GM18858 (cell line): ENCODE data around the gene DLGAP4.
"Not testable (repeated sequence)": the region's sequence is repeated elsewhere in the genome, so short reads cannot be mapped to it uniquely, and the experiment has no call there.

Experiments
- ATAC-seq: cut with Tn5 transposase; IDR thresholded peaks from one replicate; pipeline ENCODE4 v1.9.1; 2021; ENCODE audit not compliant: unreplicated experiment

DLGAP4 gene

DNA sequence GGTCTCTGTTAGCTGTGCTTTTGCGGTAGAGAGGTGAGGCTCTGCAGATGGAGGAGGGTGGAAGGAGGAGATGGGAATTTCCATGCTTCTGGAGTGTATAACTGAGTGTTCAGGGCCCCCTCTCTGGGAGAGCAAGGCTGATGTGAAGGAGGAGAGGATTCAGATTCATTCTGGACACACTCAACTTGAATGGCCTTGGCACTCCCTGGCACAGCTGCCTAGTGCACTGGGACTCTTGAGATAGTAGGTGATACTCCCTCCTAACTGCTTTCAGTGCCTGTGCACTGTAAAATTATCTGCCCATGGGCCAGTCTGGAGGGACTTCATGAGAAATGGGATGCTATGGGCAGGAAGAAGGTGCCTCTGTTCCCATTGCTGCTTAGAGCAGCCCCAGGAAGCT is 180.9 kb downstream of the DLGAP4 start:
- no peak for ATAC-seq

DNA sequence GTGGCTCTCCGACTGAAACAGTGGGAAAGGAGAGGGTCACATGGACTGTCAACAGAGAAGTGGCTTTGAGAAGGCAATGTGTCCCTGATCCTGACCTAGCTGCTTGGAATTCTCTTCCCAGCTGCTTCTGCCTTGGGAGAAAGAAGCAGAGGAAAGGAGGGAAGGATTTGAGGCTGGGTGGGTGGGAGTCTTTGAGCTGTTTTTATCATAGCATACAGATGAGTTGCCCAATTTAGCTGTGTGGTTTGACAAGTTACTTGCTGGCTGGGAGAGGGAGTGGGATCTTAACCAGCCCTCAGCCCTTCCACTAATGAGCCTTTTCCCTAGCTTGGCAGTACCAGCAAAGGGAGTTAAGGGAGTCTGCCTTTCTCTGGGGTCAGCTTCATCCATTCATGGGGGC is 184.1 kb downstream of the DLGAP4 start:
- no peak for ATAC-seq

DNA sequence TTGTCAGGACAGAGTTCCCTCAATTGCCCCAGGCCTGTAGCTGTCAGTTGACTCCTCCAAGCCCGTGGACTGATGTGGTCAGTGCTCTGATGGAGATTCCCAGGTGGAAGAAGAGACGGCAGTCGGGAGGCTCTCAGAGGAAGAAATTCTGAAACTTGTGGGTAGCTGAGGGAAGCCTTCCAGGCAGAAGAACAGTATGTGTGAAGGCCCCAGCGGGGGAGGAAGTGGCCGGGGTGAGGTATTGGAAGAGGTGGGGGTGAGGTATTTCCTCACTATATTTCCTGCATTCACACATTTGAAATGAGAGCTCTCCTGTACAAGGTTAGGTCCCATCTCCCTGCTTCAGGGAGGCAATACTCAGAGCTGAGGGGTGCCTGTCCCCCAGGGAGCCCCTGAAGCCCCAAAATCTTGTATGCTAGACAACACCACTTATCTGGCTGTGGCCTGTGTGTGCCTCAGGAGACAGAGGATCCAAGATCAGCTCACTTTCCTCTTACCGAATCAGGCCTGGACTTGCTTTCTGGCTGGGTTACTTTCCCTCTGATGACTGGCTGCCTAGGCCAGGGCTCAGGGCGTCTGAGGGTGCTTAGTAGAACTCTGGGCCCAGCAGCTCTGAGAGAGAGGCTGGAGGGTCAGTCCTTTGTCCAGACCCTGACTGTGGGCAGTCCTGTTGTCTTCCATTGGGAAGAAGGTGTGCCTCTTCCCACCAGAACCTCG is 185.9 kb downstream of the DLGAP4 start:
- no peak for ATAC-seq

DNA sequence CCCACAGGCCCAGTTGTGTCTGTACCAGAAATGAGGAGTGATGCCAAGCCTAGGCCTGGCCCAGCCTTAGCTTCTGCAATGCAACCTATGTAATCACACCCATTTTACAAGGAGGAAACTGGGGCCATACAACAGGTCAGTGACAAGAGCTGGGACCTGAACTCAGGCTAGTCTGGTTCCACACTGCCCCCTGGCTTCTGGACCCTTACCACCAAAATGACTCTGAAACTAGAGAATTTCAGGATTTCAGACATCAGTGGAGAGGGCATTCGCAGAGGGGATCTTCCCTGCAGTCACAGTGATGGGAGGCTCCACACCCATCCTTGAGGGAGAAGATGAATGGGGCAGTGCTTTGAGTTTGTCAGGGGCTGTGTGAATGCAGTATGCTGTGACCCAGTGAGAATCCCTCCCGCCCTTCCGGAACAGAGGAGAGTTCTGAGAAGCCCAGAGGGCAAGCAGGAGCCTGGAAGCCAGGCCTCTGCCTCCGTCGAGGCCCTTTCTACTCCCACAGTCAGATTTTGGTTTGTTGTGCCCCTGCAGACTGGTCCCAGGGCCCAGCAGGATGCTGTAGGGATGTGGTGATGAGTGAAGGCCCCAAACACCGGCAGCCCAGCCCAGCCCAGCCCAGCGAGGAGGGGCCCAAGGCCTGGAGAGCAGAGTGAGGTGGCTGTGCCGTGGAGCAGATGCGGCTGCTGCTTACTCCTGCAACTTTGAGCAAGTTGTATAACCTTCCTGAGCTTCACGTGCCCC is 187.1 kb downstream of the DLGAP4 start:
- no peak for ATAC-seq

DNA sequence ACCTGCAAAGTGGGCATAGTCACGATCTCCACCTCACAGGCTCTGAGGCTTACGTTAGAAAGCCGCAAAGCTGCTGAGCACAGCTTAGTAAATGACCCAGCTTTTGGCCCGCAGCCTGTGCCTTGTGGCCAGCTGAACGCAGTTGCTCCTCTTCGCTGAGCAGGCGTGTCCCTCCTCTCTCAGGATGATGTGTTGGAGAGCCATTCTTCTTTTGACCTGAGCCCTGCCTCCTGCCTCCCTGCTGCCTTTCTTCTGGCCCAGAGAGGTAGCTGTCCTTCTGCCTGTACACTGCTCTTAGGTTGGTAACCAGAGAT is 187.6 kb downstream of the DLGAP4 start:
- ATAC-seq: no peak

DNA sequence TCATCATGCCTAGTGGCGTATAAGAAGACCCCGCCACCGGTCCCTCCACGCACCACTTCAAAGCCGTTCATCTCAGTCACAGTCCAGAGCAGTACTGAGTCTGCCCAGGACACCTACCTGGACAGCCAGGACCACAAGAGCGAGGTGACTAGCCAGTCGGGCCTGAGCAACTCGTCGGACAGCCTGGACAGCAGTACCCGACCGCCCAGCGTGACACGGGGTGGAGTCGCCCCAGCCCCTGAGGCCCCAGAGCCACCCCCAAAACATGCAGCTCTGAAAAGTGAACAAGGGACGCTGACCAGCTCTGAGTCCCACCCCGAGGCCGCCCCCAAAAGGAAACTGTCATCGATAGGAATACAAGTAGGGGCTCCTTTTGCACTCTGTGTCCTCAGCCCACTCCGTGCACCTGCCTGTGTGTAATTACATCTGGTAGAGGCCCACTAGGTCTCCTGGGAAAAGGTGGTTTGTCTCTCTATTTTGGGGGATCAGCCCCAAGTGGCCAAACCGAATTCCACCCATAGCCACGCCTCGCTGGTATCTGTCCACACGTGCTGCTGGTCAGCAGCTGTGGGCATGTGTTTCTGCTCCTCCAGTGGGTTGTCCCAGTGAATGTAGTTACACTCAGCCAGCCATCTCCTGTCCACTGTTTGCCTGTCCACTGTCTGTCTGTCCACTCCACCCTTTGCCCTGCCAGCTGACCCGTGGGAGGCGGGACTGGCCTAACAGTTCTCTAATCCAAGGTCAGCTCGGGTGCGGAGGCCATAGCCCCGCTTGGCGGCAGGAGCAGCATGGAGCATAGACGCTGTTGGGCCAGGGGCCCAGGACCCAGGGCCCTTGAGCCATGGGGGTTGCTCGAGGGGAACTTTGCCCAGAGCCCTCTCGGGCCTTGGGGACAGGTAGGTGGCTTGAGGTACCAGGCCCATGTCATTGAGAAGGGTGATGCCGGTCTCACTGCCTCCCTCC is 190.8 kb downstream of the DLGAP4 start:
- no peak for ATAC-seq

DNA sequence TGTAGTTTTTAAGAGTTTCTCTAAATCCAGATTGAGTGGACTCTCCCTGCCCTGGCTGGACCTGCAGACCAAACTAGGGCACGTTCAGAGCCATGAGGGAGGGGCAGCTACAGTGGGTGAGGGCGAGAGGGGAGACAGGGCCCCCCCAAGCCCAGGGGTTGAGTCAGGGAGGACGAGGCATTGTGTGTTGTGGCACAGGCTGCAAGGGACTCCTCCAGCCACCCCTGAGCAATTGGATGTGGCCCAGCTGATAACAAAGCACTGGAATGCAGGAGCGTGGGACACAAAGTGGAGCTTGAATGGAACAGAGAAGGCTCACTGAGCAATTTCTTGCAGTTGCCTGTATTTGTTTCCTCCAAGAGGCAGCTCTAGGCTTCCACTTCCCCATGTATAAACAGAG is 191.7 kb downstream of the DLGAP4 start:
- ATAC-seq: no peak

DNA sequence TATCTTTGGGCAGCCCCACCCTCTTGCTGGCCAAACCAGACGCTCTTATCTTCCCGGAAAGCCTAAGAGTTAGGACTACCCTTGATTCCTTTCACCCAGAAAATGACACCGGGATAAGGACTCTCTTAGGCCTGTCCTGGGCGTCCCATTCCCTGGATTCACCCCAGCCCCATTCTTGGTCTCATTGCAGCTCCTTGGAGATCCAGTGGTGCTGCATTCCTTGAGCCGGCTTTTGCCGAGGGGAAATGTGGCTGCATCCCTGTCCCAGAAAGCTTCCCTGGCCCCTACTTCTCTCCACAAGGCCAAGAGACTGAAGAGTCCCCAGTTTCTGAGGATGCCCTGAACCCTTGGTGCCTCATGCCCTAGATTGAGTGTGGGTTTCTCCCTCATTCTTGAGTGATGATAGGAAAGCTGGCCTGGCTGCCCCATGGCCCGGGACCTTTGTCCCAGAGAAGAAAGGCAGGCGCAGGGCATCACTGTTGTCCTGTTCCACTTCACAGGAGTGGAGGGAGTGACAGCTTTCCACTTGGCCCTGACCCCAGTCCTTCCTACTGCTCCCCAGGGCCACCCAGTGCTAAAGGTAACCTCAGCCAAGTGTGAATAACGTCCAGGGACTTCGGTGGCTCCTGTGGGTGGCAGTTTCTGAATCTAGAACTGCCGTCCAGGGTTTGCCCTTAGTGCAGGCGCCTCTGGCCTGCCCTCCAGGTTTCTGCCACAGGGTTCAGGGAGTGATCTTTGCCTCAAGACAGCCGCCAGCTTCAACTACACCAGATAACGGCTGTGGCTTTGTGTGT is 192.4 kb downstream of the DLGAP4 start:
- no peak for ATAC-seq

DNA sequence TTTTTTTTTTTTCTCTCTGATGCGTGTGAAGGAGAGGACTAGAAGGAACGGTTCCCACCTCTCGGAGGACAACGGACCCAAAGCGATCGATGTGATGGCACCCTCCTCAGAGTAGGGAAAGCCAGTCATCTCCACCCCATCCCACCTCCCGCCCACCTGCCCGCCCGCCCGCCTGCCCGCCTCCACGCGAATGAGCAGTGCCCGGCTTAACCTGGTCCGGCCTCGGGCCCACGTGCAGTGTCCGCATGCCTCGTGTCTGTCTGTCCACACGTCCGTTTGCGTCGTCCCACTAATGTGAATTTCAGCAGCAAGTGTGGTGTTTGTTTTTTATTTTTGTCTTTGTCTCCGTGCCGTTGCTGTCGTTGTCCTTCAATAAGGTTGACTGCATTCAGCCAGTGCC is 193.1 kb downstream of the DLGAP4 start:
- ATAC-seq: no peak

DNA sequence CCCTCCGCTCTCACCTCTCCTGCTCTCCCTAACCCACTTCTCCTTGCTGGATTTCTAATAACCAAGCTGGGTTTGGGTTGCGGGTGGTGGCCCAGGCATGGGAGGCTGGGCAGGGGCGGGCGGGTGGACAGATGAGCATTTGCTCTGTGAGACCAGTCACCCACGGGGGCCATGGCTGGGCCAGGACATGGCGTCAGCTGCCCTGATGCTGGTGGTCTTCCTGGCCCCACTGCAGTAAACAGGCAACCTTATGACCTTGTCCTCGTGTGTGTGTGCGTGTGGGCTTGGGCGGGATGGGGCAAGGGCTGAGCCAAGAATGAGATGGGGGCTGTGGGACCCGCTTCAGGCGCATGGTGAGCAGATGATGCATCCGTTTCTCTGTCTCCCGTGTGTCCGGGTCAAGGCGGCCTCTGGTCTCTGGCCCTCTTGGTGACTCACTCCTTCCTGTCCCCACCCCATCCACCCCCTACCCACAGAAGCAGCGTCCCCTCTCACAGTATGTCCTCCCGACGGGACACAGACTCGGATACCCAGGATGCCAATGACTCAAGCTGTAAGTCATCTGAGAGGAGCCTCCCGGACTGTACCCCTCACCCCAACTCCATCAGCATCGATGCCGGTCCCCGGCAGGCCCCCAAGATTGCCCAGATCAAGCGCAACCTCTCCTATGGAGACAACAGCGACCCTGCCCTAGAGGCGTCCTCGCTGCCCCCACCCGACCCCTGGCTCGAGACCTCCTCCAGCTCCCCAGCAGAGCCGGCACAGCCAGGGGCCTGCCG is 193.8 kb downstream of the DLGAP4 start:
- no peak for ATAC-seq

DNA sequence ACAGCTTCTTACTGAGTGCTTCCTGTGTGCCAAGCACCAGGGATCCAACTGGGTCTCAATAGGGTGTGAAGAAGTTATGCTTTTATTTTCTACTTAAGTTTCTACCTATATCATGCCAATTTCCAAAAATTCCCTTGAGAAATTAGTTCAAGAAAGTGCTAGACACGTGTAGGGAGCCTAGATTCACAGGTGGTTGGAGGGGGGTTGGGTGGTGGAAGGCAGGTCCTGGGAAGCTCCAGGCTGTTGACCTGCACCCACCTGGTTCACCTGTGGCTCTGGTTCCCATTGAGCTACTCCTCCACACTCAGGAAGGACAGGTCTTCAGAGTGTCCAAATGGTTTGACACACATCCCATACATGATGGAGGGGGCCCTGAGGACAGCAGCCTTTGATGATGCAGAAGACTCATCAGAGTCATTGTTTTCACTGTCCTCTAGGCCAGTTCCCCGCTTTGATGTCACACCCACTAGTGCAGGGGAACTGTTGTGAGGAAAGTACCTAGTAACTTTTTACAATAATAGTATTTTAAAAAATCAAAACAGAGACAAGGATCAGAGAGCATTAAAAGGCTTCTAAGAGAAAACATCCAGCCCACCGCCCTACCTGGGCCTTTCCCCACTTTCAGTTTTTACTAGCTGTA is 195.3 kb downstream of the DLGAP4 start:
- ATAC-seq: no peak

DNA sequence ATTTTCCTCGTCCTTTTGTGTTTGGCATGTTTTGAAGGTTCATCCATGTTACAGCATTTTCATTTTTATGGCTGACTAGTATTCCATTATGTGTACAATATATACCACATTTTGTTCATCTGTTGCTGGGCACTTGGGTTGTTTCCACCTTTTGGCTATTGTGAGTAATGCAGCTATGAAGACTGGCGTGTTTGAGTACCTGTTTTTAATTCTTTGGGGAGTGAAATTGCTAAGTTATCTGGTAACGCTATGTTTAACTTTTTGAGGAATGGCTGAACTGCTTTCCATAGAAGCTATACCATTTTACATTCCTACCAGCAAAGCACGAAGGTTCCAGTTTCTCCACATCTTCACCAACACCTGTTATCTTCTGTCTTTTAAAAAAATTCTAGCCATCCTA is 198.2 kb downstream of the DLGAP4 start:
- ATAC-seq: no peak

DNA sequence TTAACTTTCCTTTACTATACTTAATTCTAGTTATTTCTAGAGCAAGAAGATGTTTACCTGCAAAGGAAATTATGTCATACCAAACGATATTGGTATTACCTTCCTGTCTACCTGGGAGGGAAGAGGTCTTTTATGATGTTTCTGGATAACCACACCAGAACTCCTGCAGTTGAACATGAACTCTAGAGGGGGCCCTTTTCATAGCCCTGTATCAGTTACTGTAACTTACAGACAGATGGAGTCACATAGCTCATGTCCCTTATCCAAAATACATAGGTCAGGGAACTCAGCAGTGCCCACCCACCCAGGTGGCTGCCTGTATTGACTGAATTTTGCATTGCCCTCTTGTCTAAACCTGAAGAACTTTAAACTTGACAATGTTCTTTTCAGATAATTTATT is 200.1 kb downstream of the DLGAP4 start:
- ATAC-seq: no peak

DNA sequence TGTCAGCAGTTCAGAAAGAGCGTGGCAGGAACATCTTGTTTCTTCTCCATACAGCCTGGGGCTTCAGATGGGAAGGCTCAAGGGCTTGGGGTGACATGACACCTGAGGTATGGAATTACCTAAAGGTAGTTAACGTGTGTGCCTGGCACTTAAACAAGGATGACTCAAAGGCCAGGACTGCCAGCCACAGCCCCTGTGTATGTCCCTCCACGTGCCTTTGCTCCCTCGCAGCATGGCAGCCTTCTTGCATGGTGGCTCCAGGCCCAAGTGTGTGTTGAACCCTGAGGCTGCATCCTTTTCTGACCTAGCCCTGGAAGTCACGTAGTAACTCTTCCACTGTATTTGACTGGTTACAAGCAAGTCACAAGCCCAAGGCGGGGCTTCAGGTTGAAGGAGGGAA is 201.6 kb downstream of the DLGAP4 start:
- ATAC-seq: no peak

DNA sequence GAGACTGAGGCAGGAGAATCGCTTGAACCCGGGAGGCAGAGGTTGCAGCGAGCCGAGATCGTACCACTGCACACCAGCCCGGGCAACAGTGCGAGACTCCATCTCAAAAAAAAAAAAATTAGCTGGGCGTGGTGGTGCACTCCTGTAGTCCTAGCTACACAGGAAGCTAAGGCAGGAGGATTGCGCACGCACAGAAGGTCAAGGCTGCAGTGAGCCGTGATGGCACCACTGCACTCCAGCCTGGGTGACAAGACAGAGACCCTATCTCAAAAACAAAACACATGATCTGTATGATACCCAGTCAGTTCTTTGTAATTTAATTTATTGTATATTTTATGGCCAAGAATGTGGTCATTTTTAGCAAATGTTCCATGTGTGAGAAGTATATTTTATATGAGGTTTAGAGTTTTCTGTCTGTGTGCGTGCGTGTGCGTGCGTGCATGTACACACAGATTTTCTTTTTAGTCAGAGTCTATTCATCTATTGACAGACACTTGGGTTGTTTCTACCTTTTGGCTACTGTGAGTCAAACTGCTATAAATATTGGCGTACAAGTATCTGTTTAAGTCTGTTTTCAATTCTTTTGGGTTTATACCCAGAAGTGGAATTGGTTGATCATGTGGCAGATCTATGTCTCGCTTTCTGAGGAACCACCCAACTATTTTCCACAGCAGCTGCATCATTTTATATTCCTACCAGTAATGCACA is 213.0 kb downstream of the DLGAP4 start:
- no peak for ATAC-seq

DNA sequence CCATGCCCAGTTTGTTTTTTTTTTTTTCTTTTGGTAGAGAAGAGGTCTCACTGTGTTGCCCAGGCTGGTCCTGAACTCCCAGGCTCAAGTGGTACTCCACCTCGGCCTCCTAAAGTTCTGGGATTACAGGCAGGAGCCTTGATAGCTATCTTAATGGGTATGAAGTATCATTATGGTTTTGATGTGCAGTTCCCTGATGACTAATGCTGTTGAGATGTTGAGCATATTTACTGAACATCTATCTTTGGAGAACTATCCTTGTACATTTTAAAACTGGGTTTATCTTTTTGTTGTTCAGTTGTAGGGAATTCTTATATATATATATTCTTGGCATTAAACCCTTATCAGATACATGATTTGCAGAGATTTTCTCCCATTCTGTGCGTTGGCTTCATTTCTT is 213.8 kb downstream of the DLGAP4 start:
- ATAC-seq: no peak

DNA sequence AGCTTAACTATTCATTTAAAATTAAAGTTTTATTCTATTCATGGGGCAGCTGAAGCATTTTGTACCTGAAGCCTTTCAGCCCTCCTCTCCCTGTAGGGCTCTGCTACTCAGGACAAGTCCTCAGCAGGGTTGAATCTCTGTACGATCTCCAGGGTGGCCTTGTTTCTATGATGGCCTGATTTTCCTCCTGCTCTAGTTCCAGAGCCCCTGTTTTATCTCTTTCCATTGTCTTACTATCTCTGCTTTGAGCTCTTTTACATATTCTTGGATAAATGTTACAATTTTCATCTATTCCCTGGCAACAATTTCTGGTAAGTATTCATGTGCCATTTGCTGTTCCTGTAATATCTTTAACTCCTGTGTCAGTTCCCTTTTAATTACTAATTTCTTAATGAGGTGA is 215.4 kb downstream of the DLGAP4 start:
- ATAC-seq: no peak

DNA sequence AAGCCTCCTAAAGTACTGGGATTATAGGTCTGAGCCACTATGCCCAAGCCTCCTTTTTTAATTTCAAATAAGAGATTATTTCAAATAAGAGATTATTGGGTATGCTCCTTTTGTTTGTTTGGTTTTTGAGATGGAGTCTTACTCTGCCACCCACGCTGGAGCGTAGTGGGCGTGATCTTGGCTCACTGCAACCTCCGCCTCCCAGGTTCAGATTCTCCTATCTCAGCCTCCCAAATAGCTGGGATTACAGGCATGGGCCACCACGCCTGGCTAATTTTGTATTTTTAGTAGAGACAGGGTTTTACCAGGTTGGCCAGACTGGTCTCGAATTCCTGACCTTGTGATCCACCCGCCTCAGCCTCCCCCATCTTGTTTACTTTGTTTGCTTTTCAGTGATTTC is 216.3 kb downstream of the DLGAP4 start:
- not testable (repeated sequence) for ATAC-seq

DNA sequence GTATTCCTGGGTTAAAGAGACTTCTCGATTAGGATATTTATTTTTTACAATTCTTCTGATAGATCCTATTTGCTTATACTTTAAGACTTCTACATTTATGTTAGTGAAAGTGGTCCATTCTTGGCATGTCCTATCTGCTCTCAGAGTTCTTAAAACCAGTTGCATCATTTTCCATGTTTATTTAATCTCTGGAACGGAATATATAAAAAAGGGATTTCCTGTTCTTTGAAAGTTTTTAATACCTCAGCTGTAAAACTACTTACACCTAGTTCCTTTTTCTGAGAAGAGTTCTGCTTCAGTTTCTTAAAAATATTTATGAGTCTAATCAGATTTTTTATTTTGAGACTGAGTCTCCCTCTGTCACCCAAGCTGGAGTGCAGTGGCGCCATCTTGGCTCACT is 217.2 kb downstream of the DLGAP4 start:
- no peak for ATAC-seq
